ENCODE data around the gene P2RX1. TPM values are rescaled to one million over a fixed set of nuclear protein-coding genes. Genes with fewer than 3 reads are reported as not detected.

P2RX1 gene
- total RNA-seq, 1 donor from 2014 or later: not detected

GRCh38 chr17:3923466-3924190 is 7.4 kb upstream of the P2RX1 start:
- H3K27ac Mint-ChIP-seq (ENCODE audit: unreplicated experiment): no peak overlapping the region
- peaks cover 13% of the 10 kb centered on the region for H3K4me1 Mint-ChIP-seq (ENCODE audit: unreplicated experiment)
- peaks cover 9% of the 10 kb centered on the region for H3K27me3 Mint-ChIP-seq (ENCODE audit: unreplicated experiment)
- no peaks in the 10 kb centered on the region for H3K36me3 Mint-ChIP-seq (ENCODE audit: unreplicated experiment)
- no peak overlapping the region for H3K4me3 Mint-ChIP-seq (ENCODE audit: unreplicated experiment)
- no peaks in the 10 kb centered on the region for H3K9me3 Mint-ChIP-seq (ENCODE audit: unreplicated experiment)
- TF ChIP-seq CTCF (IDR thresholded peaks at IDR 0.05): no peak
- DNase-seq (ENCODE audit: extremely low spot score, unreplicated experiment): no peak

GRCh38 chr17:3922765-3923164 is 6.5 kb upstream of the P2RX1 start:
- Mint-ChIP-seq H3K4me3 (ENCODE audit: unreplicated experiment) (no peak overlapping the region), H3K4me1 (ENCODE audit: unreplicated experiment) (peaks cover 9% of the 10 kb centered on the region), H3K9me3 (ENCODE audit: unreplicated experiment) (no peaks in the 10 kb centered on the region), H3K36me3 (ENCODE audit: unreplicated experiment) (no peaks in the 10 kb centered on the region), H3K27me3 (ENCODE audit: unreplicated experiment) (peaks cover 9% of the 10 kb centered on the region), H3K27ac (ENCODE audit: unreplicated experiment) (no peak overlapping the region)
- TF ChIP-seq CTCF (IDR thresholded peaks at IDR 0.05): no peak
- no peak for DNase-seq (ENCODE audit: extremely low spot score, unreplicated experiment)

DNA sequence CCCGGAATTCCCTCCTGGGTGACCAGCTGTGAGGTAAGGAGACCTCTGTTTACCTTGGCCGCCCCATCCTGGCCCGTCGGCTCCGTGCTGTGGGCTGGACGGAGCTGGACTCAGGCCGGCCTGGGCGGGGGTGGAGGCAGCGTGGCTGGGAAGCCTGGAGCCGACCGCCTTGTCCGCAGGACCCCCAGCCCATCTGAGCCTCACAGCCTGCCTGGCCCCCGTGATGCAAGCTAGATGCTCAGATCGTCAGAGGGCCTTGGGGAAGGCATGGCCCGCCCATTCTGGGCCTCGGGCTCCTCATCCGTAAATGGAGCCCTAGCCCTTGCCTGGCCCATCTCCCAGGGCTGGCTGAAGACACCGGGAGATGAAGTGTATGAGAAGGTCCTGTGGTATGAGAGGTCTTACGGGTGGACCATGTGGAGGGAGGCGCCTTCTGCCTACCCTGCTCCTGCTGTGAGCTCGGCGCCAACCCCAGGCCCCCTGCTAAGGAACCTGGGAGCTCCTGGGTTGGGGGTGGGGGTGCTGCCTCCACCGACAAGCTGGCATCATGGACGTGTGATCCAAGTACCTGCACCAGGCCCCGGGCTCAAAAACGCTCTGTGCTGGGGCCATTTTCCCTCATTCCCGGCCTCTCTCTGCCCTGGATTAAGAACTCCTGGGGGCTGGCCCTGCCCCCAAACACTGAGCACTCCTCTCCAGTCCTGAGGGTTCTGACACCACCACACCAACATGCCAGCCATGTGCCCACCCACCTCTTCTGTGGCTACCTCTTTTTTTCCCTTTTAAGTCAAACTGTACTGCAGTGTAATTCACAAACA is 5.4 kb upstream of the P2RX1 start:
- no peak for DNase-seq (ENCODE audit: extremely low spot score, unreplicated experiment)
- Mint-ChIP-seq H3K4me1 (ENCODE audit: unreplicated experiment) (no peaks in the 10 kb centered on the region), H3K9me3 (ENCODE audit: unreplicated experiment) (no peaks in the 10 kb centered on the region)

GRCh38 chr17:3921006-3921405 is 4.7 kb upstream of the P2RX1 start:
- no peak overlapping the region for H3K4me3 Mint-ChIP-seq (ENCODE audit: unreplicated experiment)
- TF ChIP-seq CTCF (IDR thresholded peaks at IDR 0.05): no peak
- H3K27me3 Mint-ChIP-seq (ENCODE audit: unreplicated experiment): peaks cover 6% of the 10 kb centered on the region
- no peak for DNase-seq (ENCODE audit: extremely low spot score, unreplicated experiment)
- no peaks in the 10 kb centered on the region for H3K36me3 Mint-ChIP-seq (ENCODE audit: unreplicated experiment)
- no peaks in the 10 kb centered on the region for H3K9me3 Mint-ChIP-seq (ENCODE audit: unreplicated experiment)
- H3K27ac Mint-ChIP-seq (ENCODE audit: unreplicated experiment): no peak overlapping the region
- H3K4me1 Mint-ChIP-seq (ENCODE audit: unreplicated experiment): no peaks in the 10 kb centered on the region

More for the DNA sequence above, 5.4 kb upstream of the P2RX1 start:
- peaks cover 6% of the 10 kb centered on the region for H3K27me3 Mint-ChIP-seq (ENCODE audit: unreplicated experiment)
- no peak overlapping the region for H3K4me3 Mint-ChIP-seq (ENCODE audit: unreplicated experiment)
- no peaks in the 10 kb centered on the region for H3K36me3 Mint-ChIP-seq (ENCODE audit: unreplicated experiment)
- no peak overlapping the region for H3K27ac Mint-ChIP-seq (ENCODE audit: unreplicated experiment)
- no peak for TF ChIP-seq CTCF (IDR thresholded peaks at IDR 0.05)

- no peak overlapping the region for H3K4me3 Mint-ChIP-seq (ENCODE audit: unreplicated experiment)
- H3K27ac Mint-ChIP-seq (ENCODE audit: unreplicated experiment): no peak overlapping the region
Measured at GRCh38 chr17:3919123-3919624, 2.9 kb upstream of the P2RX1 start.

More at GRCh38 chr17:3919123-3919624, 2.9 kb upstream of the P2RX1 start:
- H3K36me3 Mint-ChIP-seq (ENCODE audit: unreplicated experiment): no peaks in the 10 kb centered on the region
- DNase-seq (ENCODE audit: extremely low spot score, unreplicated experiment): no peak
- no peaks in the 10 kb centered on the region for H3K9me3 Mint-ChIP-seq (ENCODE audit: unreplicated experiment)
- TF ChIP-seq CTCF (IDR thresholded peaks at IDR 0.05): no peak
- H3K27me3 Mint-ChIP-seq (ENCODE audit: unreplicated experiment): no peaks in the 10 kb centered on the region
- no peaks in the 10 kb centered on the region for H3K4me1 Mint-ChIP-seq (ENCODE audit: unreplicated experiment)

Measured in osteocyte (in vitro differentiated cells).